Upper lobe of left lung (tissue), 4 donors: Measurements from ENCODE around the gene UBR4.

ENCODE experiments used
- CTCF ChIP-seq, 6 experiments: fragments of 450-650 bp in 4 of 6; fragments of 200-600 bp in 2 of 6; sonication (generic) in 2 of 6; IDR thresholded peaks; one replicate each; pipeline ENCODE4 v1.5.1; 2016 to 2019; ENCODE audit warnings: antibody characterized with exemption in 6 of 6
- POLR2A ChIP-seq, 4 donors: fragments of 450-650 bp; IDR thresholded peaks; one replicate each; pipeline ENCODE4 v1.5.1; 2016 to 2017; ENCODE audit warnings: antibody characterized with exemption in 4 of 4, mild to moderate bottlenecking in 2 of 4

GRCh38 chr1:19066874-19067181 lies 143.2 kb downstream of the UBR4 start:
- TF ChIP-seq CTCF (IDR thresholded peaks at IDR 0.05) (no peak), POLR2A (IDR thresholded peaks at IDR 0.05) (no peak)
